Suprapubic skin (tissue), 4 donors: Measurements from ENCODE around the gene FBLIM1.

Experiments
- EP300 ChIP-seq: sonication (generic); formaldehyde crosslinking; IDR thresholded peaks from one replicate; pipeline ENCODE4 v1.6.1; 2017; ENCODE audit warnings: antibody characterized with exemption
- POLR2A ChIP-seq, 2 donors: fragments of 450-650 bp; IDR thresholded peaks; one replicate each; pipeline ENCODE4 v1.6.1; 2017; ENCODE audit warnings: antibody characterized with exemption in 2 of 2, mild to moderate bottlenecking in 2 of 2, moderate library complexity in 2 of 2
- POLR2AphosphoS5 ChIP-seq, 3 donors: sonication (generic); formaldehyde crosslinking; IDR thresholded peaks; one replicate each; pipeline ENCODE4 v1.6.1; 2017; ENCODE audit warnings: antibody characterized with exemption in 3 of 3
- TF ChIP-seq, protein P1 (sequence below), 2 donors: fragments of 200-600 bp in 1 of 2; fragments of 450-650 bp in 1 of 2; sonication (generic) in 1 of 2; IDR thresholded peaks; one replicate each; pipeline ENCODE4 v1.5.1; 2016 to 2019; ENCODE audit warnings: antibody characterized with exemption in 2 of 2, mild to moderate bottlenecking in 1 of 2, moderate library complexity in 1 of 2

DNA sequence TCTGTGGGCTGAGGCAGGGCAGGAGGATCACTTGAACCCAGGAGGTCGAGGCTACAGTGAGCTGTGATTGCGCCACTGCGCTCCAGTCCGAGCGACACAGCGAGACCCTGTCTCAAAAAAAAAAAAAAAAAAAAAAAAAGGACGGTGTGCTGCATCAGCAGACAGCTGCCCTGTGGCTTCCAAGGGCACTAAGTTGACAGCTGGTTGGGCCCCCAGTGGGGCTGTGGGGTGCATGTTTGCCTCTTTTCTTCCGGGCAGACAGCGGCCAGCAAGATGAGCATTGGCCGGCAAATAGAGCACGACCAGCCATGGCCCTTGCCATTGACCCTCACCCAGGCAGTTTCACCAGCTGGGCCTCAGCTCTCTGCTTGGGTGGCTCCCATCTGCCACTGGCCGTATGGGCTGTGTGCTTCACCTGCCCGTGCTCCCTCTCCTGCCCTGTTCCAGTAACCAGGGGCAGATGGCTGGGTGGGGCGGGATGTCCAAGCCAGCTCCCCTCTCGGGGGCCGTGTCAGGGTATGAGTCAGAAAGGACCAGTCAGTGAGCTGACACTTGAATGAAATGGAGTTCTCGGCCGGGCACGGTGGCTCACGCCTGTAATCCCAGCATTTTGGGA lies 34.9 kb upstream of the FBLIM1 start:
- TF ChIP-seq, protein P1, sequence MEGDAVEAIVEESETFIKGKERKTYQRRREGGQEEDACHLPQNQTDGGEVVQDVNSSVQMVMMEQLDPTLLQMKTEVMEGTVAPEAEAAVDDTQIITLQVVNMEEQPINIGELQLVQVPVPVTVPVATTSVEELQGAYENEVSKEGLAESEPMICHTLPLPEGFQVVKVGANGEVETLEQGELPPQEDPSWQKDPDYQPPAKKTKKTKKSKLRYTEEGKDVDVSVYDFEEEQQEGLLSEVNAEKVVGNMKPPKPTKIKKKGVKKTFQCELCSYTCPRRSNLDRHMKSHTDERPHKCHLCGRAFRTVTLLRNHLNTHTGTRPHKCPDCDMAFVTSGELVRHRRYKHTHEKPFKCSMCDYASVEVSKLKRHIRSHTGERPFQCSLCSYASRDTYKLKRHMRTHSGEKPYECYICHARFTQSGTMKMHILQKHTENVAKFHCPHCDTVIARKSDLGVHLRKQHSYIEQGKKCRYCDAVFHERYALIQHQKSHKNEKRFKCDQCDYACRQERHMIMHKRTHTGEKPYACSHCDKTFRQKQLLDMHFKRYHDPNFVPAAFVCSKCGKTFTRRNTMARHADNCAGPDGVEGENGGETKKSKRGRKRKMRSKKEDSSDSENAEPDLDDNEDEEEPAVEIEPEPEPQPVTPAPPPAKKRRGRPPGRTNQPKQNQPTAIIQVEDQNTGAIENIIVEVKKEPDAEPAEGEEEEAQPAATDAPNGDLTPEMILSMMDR (IDR thresholded peaks at IDR 0.05) = no peak
- TF ChIP-seq EP300 = no peak
- no peak for TF ChIP-seq POLR2AphosphoS5 (IDR thresholded peaks at IDR 0.05)
- no peak for TF ChIP-seq POLR2A (IDR thresholded peaks at IDR 0.05)
